ENCODE results near the gene ULK3. TPM values are rescaled to one million over a fixed set of nuclear protein-coding genes. Genes with fewer than 3 reads are reported as not detected.
A peak's percentile ranks its signal among the peaks of the same experiment; 100 is the strongest.

Gene ULK3
- total and polyA plus RNA-seq, 2 of the 4 experiments (the other 2 are of a cell fraction): 11.8 to 22.7 TPM

DNA sequence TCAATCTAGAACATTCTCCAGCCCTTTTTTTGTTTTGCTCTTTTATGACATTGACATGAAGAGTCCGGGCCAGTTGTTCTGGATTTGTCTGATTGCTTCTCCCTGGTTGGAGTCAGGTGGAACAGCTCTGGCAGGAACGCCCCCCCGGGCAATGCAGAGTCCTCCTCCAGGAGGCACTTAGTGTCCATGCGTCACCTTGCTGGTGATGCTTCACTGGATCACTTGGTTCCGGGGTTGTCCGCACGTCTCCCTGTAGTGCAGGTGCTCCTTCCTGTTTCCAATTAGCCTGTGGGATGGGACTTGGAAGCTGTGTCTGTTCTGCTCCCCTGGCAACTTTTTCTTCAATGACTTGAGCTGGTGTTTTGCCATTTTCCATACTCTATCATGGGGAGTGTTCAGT is 51.3 kb downstream of the ULK3 start (continued):
- TF ChIP-seq ELK1 (IDR thresholded peaks at IDR 0.05; ENCODE audit: borderline replicate concordance, low read depth, low read length): no peak

DNA sequence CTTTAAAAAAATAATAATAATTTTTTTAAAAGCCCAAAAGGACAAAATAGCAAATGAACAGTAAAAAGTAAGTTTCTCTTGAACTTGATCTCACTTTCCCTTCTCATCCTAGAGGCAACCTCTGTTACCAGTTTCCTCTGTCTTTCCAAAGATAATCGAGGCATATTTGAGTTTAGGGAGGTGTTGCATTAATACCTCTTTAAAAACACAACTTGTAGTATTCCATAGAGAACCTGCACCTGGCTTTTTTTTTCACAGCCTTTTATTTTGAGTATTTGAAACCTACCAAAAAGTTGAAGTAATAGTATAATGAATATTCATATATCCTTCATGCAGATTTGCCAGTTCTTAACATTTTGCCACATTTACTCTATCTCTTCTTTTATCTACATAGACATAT is 51.9 kb downstream of the ULK3 start:
- peaks cover 24% of the 10 kb centered on the region for H3K4me1 ChIP-seq (ENCODE audit: control insufficient read depth, insufficient read depth, low read length)
- BruUV-seq (replicated peaks): no TSS peak

More for the DNA sequence above, 51.9 kb downstream of the ULK3 start:
- no peaks in the 10 kb centered on the region for H3K9me3 ChIP-seq (ENCODE audit: control insufficient read depth, insufficient read depth, low read length)
- no peak overlapping the region for H2AK5ac ChIP-seq (ENCODE audit: low read depth, low read length)
- H4K5ac ChIP-seq (ENCODE audit: low read depth, low read length): no peak overlapping the region
- no peak overlapping the region for H4K91ac ChIP-seq (ENCODE audit: insufficient read depth, low read depth, low read length)
- CTCF ChIA-PET: no interaction called here
- H4K8ac ChIP-seq (ENCODE audit: low read depth in 2 of 2, low read length in 2 of 2): 0 out of 4 replicates have a peak overlapping the region, but pooled peaks of 1 of the 2 experiments have one; percentile 28
- dilution Hi-C loops (cut with HindIII; ENCODE audit: low sequenced_read_pairs, unreplicated experiment) (no loop called here), in situ Hi-C loops (cut with MboI; ENCODE audit: low sequenced_read_pairs) (no loop called here), intact Hi-C loops (cut with micrococcal nuclease) (no loop called here)
- H3K4ac ChIP-seq (ENCODE audit: low read depth, low read length): no peak overlapping the region
- no peak overlapping the region for H3K4me3 ChIP-seq (ENCODE audit: insufficient read depth, low read depth, low read length)
- H2BK120ac ChIP-seq (ENCODE audit: low read depth, low read length): no peak overlapping the region
- no peak overlapping the region for H3K27ac ChIP-seq (ENCODE audit: insufficient read depth, low read length)
- peaks cover 2% of the 10 kb centered on the region; the same call in 1 of the 2 replicates for H3K36me3 ChIP-seq (ENCODE audit: control insufficient read depth, insufficient read depth, low read length)
- no peak for DNase-seq
- no peak overlapping the region for H3K14ac ChIP-seq (replicated peaks; ENCODE audit: low read depth, low read length)
- peak overlapping the region; percentile 35 for H2BK5ac ChIP-seq (ENCODE audit: low read depth, low read length, poor library complexity, severe bottlenecking)
- no peak overlapping the region for H3K4me2 ChIP-seq (ENCODE audit: low read depth, low read length)
- no peak overlapping the region for H2BK20ac ChIP-seq (ENCODE audit: low read depth, low read length)
- WGBS, 2 experiments (ENCODE audit: extremely low coverage in 2 of 2, insufficient read length in 1 of 2): no CpG with 5 or more reads among the region's 1 CpG
- H2BK15ac ChIP-seq (ENCODE audit: low read depth, low read length): no peak overlapping the region
- no peaks in the 10 kb centered on the region for H3K27me3 ChIP-seq (ENCODE audit: control insufficient read depth, insufficient read depth, low read length)
- H3K9ac ChIP-seq (ENCODE audit: low read depth, low read length): no peak overlapping the region; the same call in 1 of the 2 replicates
- H2AK9ac ChIP-seq (replicated peaks; ENCODE audit: low read depth, low read length, poor library complexity): no peak overlapping the region
- no peak overlapping the region for H2AFZ ChIP-seq (replicated peaks; ENCODE audit: low read length, poor library complexity)
- POLR2A ChIA-PET (ENCODE audit: unreplicated experiment): no interaction called here
- H3K9me1 ChIP-seq (ENCODE audit: insufficient read depth, low read length): peaks cover 42% of the 10 kb centered on the region
- H3K18ac ChIP-seq (ENCODE audit: low read depth, low read length): no peak overlapping the region
- no peak for ATAC-seq (ENCODE audit: low read depth)
- no peak for TF ChIP-seq CHD1 (IDR thresholded peaks at IDR 0.05; ENCODE audit: low read depth, low read length)
- no peak for TF ChIP-seq USF2 (IDR thresholded peaks at IDR 0.05; ENCODE audit: low read depth, low read length)
- TF ChIP-seq BHLHE40 (IDR thresholded peaks at IDR 0.05; ENCODE audit: low read depth, low read length): no peak
- no peak for TF ChIP-seq RCOR1 (IDR thresholded peaks at IDR 0.05; ENCODE audit: insufficient replicate concordance, low read length)
- no peak for TF ChIP-seq CEBPB (IDR thresholded peaks at IDR 0.05; ENCODE audit: low read depth, low read length)
- no peak for TF ChIP-seq RFX5 (IDR thresholded peaks at IDR 0.05; ENCODE audit: low read depth, low read length)
- no peak for TF ChIP-seq SMC3 (IDR thresholded peaks at IDR 0.05; ENCODE audit: low read depth, low read length)
- H4K20me1 ChIP-seq (ENCODE audit: insufficient read depth, low read length): peaks cover 91% of the 10 kb centered on the region
- no peak overlapping the region for H3K56ac ChIP-seq (ENCODE audit: extremely low read depth, insufficient read depth, low read length)
- peaks cover 19 to 89% of the 10 kb centered on the region in 2 experiments for H3K79me1 ChIP-seq (ENCODE audit: low read depth in 1 of 2, low read length in 2 of 2)
- H3K23ac ChIP-seq (ENCODE audit: low read depth, low read length): peak overlapping the region; percentile 18; the same call in 1 of the 2 replicates

Measured in IMR-90 (cell line).